ENCODE results near the gene C1orf174.
"Not testable (repeated sequence)": the region's sequence is repeated elsewhere in the genome, so short reads cannot be mapped to it uniquely, and the experiment has no call there.

Gene C1orf174

DNA sequence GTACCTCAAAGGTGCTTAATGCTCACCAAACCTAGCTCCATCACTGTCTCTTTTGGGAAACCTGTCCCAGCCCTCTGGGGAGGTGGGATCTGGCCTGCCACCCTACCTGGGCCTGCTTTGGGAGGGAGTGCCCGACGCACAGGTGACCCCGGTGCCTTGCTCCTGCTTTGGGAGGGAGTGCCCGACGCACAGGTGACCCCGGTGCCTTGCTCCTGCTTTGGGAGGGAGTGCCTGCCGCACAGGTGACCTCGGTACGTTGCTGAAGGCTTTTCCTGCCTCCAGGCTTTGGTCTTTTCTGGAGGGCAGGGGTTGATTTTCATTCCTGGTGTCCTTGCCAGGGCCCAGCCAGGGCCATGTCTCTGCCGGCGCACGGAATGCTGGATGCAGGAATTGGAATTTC, 25.2 kb upstream of the C1orf174 start:
- peak; percentile 45 for DNase-seq

DNA sequence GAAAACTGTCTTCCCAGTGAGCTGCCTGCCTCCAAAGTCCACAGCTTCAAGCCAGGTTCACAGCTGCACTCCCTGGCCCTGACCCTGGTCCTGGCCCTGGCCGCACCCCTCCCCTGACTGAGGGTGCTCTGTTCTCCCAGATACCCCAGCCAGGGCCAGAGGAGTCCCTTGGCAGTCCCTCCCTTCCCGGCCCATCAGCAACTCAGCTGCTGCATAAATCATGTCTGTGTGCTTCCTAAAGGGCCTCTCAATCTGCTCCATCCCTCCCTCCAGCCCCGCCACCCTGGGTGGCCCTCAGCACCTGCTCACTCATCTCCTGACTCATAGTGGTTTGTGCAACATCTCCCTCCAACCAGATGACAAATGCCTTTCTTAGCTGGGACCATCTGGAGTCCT, 24.8 kb upstream of the C1orf174 start:
- peak; percentile 96 for DNase-seq

DNA sequence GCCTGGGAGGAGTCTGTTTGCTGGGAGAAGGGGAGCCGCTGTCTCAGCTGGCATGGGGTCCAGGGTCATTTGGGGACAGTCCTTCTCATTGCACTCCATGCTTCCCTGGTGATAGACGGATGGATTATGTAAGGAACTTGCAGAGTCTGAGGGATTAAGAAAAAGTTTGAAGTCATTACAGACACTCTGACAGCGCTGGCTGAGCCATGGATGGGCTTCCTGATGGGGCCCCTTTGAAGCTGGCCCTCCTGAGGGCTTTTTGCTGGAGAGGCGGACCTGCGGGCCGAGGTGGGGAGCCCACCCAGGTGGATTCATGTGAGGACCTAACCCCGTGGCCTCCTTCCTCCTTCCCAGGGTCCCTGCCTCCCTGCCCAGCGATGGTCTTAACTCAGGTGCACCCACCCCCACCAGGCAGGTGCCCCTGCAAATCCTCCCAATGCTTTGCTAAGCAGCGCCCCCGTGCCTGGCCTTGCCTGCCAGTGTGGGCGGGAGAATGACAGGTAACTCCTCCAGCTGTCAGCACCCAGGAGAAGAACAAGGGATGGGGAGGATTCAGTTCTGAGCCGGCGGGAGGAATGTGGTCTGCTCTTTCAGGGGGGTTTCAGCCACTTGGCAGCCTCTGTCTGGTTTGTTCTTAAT, 24.2 kb upstream of the C1orf174 start:
- DNase-seq: peak; percentile 57

DNA sequence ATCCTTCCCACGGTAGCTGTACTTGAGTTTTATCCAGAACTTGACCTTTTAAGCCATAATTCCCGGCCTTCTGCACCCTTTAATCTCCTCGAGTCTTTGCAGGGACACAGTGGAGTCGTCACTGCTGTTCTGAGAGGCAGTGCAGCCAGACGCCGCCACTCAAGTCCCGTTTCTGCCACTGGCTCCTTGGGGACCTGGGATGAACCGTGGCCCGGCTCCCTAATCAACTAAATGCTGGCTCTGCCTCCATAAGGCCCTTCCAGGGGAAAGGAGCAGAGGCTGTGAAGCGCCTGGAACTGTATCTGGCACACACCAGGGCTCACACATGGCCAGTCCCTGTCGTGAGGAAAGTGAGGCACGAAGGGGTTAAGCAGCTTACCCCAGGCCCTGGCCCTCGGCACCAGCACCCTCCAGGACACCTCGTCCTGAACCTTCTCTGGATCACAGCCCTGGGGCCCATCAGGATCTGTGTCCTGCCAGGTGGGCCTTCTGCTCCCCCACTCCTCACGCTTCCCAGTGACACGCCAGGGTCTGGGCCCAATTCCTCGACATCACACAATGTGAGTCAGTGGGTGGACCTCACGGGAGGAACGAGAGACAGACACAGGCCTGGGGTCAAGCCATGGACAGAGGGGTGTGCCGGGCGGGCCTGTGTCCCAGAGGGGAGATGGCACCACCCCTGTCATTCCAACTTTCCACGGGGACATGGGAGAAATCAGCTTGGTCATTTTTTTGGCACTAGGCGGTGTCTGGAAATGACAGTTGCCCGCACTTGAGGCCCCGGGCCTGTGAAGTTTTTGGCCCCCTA, 23.5 kb upstream of the C1orf174 start:
- DNase-seq: no peak

DNA sequence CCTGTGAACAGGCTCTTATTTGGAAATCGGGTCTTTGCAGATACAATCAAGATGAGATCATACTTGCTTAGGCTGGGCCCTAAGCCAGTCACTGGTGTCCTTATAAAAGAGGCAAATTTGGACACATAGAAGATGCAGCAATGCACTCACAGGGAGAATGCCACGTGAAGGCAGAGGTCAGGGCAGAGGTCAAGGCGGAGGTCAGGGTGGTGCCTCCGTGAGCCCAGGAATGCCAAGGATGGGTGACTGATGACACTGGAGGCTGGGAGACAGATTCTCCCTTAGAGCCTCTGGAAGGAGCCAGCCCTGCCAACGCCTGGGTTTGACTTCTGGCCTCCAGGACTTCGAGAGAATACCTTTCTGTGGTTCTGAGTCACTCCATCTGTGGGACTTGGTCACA, 22.8 kb upstream of the C1orf174 start:
- no peak for DNase-seq

DNA sequence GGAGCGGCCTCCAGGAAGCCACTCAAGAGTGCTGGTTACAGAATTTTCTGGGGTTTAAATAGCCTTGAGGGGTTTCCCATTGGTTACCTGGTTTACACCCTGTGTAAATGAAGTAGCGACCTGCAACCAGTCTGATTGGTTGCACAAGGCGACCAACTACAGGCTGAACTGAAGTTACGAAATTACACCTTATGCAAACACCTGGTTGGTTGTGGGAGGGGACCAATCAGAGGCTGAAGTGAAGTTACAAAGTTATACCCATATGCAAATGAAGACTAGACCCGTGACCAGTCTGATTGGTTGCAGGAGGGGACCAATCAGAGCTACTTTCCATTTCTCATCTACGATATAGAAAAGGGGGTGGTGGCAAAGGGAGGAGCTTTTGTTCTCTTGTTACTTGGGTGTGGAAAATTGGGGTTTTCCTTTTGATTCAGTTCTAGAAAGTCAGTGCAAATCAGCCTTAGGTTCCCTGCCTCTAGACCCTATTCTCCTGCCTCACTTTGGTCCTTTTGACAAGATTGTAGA, 22.2 kb upstream of the C1orf174 start:
- DNase-seq: no peak

DNA sequence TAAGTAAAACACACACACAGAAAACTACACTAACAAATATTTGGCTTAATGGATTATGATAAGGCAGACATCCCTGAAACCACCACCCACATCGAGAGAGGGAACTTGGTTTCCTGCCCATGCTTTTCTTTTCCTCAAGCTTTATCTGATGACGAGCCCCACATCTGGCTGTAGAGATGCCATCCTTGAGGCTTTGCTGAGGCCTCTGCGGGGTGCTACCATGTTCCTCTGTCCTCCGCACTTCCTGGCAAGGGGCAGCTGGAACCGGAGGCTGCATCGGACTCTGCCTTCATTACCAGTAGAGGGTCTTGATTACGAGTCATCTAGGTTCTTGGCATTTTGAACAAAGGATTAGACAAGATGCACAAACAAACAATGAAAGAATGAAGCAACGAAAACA, 21.7 kb upstream of the C1orf174 start:
- no peak for DNase-seq

DNA sequence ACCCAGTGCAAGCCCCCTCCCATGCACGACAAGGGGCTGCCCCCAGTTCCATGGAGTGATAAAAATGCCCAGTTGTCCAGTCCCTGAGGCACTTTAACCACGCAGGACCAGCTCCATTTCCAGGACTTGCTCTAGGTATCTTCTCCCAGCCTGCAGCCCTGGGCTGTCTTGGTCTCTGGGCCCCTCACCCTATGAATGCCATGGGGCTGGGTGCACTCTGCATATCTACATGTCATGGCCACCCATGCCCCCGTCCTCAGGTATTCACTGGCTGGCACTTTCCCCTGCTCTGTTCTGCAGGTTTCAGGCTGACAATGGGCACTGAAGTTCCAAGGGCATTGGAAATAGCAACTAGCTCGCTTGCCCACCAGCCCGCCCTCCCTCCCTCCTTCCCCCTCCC, 19.6 kb upstream of the C1orf174 start:
- DNase-seq: no peak

DNA sequence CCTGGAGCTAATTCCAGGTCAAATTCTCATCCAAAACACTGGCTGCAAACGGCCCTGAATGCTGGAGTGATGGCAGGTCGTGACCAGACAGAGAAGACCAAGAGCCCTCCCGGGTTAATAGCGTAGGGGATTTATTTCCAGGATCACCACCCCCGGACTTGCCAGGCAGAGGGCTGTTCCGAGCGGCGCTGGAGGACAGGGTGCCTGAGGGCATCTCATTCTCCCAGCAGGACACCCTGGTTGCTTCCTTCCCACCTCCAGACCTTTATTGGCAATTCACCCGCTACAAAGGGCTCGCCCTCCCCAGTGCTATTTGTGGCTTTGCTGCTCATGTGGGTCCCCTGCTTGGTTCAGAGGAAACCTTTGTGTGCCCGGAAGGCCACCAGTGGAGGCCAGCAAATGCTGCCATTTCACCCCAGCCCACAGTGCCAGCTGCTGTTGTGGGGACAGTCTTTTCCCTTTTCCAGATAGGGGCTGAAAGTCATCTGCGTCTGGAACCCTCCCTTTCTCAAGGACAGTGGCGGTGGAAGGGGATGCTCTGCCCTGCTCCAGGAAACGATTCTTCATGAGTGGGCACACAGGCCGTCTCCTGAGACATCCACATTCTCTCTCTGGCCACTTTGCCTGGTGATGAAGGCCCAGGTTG, 19.0 kb upstream of the C1orf174 start:
- no peak for DNase-seq

DNA sequence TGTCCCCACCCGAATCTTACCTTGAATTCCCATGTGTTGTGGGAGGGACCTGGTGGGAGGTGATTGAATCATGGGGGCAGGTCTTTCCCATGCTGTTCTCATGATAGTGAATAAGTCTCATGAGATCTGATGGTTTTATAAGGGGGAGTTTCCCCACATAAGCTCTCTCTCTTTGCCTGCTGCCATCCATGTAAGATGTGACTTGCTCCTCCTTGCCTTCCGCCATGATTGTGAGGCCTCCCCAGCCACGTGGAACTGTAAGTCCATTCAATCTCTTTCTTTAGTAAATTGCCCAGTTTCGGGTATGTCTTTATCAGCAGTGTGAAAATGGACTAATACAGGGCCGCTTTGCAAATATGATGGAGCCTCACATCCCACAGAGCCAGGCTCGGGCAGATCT, 18.3 kb upstream of the C1orf174 start:
- DNase-seq: not testable (repeated sequence)

DNA sequence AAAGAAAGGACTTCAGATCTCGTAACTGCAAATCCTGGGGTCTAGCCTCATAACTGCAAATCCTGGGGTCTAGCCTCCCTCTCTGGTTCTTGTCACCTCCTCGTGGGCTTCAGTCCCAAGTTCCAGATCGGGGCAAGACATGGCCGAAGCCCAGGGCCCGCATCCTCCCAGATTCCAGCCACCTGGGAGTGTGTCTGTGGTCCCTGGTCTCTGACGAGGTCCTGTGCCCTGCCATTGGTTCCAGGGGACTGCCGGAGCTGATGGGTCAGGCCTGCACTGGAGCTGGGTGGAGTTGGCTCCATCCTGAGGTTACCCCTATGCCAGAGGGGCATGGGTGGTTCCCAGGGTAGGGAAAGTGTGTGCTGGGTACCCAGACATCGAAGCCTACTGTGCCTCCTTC, 17.7 kb upstream of the C1orf174 start:
- DNase-seq: no peak

DNA sequence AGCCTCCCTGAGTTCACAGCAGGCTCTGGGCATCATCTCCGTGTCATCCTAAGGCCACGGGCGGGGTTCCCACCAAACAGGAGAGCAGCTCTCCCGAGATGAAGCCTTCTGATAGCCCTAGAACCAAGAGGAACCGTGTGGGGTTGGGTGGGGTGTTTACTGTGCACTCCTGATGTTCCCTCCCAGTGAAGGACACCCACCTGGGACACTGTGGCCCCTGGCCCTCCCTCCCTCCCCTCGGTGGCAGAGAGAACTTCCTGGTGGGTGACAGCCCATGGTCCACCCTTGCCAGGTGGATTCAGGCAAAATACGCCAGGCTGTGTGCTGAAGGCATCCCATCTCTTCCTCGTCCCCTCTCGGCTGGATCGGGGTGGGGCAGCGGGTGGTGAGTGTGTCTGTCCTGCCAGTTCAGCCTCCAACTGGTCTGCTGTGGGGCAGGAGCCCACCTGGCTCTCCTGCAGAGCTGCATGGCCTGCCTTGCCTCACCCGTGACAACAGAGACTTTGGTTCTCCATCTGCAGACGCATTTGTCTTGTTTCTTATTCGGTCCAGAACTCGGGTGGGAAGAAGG, 15.6 kb upstream of the C1orf174 start:
- DNase-seq: no peak

DNA sequence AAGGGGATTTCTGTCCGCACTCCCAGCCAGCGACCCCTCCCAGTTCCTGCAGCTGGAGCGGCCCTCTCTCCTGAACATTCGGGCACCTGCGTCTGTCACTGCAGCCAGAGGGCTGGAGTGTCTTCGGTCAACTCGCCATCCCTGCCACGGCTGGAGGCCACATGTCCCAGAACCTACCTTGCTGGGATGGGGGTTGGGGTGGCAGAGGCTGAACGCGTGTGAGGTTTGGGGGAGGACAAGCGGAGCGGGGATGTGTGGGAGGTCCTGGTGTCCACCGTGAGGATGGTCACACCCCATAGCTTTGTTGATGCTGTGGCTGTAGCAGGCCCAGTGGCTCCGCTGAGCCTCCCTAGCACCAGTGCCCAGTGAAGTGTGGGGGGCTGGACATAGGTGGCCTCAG, 14.8 kb upstream of the C1orf174 start:
- no peak for DNase-seq

DNA sequence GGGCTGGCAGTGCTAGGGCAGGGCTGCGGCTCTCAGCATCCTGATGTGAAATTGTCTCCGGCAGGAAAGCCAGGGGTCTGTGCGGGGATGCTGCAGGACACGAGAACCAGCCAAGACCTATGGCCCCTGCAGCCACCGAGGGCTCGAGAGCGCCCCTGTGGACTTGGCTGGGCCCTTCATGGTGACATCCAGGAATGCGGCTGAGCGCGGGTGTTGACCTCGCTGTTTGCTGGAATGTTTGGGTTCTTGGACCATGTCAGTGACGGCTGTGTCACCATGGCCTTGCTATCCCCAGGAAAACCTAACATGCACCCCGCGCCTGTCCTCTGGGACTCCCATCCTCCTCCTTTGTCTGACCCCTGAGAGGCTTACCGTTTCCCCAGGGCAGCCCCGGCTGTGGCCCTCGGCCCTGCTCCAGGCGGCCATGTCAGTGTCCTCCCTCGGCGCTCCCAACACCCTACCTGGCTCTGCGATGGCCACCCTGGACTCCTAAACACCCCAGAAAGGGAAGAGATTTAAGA, 14.3 kb upstream of the C1orf174 start:
- DNase-seq: no peak

DNA sequence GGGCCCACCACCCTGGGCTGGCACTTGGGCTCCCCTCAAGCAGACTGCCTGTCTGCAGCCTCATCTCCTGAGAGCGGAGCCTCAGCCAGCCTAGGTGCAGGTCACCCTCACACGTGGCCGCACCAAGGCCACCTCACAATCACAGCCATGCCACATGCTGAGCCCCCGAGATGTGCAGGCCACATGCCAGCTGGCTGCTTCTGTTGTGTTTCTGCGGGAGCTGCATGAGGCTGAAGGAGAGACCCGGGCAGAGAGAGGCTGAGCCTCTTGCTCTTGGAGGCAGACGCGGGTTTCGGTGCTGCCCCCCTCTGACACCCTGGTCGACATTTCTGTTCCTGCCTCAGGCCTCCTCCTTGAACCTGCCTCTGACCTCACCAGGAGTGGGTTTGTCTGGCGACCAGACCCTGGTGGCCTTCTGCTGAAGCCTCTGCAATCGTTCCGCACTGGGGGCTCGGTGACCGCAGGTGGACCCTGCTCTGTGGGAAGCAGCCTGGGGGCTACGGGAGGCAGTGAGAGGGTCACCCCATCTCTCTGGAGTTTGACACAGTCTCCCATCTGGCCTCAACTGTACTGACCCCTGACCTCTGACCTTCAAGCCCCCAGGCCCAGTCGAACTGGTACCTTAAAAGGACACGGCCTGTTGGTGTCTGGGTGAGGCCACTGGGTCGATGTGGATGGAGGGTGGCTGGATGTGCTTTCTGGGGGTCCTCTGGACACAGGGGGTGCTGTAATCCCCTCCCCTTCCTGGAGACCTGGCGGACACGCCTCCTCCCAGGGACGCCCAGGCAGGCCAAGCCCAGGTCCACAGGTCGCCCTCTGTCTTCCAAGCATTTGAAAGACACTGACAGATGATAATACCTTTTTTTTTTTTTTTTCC, 13.0 kb upstream of the C1orf174 start:
- peak; percentile 32 for DNase-seq

DNA sequence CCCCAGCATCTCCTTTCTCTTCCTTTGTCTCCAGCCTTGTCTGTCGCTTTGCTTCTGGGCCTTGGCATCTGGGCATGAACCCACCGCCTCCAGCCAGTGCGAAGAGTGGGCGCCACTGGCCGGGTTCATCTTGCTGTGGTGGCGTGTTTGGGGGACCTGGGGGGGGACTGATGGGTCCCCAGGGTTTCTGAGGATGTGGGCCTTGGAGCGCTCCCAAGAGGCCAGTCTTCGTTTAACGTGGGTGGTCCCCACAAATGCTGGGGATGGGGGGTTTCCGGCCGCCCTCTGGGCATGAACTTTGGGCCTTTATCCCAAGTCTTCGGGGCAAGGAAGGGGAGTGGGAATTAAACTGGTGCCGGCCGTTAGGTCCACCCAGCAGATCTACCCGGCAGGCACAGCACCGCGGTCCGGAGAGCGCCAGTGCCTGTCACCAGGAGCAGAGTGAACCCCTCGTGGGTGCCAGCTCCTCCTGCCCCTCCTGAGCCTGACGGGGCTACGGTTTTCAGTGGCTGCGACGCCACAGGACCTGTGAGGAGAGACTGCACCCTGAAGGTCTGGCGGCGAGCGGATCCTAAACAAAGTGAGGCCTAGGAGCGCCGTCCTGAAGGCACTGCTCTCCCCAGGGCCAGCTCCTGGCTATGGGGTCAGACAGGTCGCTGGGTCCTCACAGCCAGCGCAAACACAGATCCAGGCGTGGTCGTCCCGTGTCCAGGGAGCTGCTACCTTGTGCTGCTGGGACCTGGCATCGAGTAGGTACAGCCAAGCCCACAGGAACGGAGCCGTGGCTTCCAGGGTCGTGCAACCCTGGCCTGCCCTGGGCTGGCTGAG, 12.1 kb upstream of the C1orf174 start:
- no peak for DNase-seq

DNA sequence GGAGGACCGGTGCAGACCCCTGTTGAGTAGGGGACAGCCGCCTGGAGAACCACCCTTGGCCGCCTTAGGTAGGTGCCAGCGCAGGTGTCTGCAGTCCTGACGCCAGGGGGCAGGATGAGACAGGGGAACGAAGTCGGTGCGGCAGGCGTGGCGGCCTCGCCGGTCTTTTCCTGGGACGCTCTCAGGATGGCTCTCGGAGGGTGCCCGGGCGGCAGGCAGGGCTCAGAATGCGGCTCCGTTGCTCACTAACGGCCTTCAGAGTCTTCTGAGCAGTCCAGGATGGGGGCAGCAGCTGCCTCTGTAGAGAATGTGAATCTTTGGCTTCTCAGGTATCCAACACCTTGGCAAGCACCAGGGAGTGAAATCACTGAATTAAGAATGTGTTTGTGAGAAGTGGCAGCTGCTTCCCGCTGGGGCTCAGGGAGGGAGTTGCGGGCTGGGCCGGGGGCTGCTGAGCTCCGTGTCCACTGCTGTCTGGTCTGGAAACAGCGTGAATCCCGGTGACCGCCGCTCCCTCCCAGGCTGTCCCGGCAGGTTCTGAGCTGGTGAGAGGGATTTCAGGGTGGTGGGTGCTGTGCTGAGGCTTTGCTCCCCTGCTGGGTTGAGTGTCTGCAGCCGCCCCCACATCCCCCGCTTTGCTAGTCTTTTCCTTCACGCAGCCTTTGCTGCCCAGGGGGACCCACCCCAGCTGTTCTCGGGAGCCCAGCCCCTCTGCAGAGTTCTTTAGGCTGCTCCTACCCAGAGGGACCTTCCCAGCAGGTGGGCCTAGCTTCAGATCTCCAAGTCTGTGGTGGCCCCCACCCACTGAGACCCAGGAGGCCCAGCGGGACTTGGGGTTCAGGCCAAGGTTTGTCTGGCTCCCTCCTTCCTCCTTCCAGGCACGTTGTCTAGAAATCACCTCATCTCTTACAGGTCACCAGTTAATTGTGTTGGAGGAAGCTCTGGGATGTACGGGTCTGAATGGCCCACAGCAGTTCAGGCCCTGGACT, 11.1 kb upstream of the C1orf174 start:
- peak; percentile 94 for DNase-seq

DNA sequence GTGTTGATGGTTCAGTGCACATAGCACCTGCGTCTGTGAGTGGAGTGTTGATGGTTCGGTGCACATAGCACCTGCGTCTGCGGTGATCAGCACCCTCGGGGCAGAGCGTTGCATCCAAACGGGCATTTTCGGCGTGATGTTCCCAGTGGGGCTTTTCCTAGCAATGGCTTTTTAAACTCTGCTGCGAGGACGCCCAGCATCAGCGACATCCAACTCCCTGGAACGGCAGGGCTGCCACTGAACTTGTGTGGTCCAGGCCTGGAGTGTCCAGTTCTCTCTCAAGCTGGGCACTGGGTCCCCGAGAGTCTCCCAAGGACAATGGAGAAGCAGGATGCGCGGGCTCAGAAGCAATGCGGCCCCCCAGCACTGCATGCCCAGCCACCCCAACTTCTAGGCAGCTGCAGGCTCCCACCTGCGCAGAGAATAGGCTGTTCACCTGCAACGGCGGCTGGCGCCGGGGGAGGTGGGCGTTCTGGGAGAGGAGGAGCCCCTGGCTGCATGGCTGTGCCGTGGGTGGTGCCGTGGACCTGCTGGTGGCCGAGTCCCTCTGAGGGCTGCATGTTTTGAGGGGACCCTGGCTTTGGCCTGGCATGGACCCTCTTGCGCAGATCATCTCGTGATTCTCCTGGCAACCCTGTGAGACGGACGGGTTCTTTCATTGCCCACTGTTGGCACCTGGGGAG, 10.1 kb upstream of the C1orf174 start:
- peak; percentile 88 for DNase-seq

DNA sequence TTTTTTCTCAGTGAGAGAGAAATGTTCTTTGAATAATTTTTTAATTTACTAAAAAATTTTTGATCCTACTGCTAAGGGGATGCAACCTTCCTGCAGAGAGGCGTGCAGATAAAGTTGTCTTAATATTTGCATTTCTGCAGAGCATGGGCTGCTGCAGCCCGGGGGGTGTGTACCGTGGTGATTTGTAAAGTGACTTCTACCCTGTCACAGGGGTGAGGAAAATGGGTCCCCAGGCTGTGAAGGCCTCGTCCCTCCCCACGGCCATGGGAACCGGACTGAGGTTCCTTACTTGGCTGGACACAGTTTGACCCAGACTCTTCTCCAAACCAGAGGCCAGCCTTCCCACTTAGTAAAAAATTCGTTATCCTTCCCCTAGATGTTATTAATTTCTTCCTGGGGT, 9.5 kb upstream of the C1orf174 start:
- DNase-seq: peak; percentile 70

Data from DMS53 (cell line).